NT2/D1 (cell line): ENCODE results near the gene CT45A7.
"Not testable (repeated sequence)": the region's sequence is repeated elsewhere in the genome, so short reads cannot be mapped to it uniquely, and the experiment has no call there.

Experiments
- DNase-seq: peaks from one replicate; pipeline ENCODE4 v3.0.0-alpha.2; 2011; ENCODE audit warnings: low read depth, low spot score
- H3K27me3 ChIP-seq: 2 replicates; pipeline ENCODE4 v1.6.0; 2011; ENCODE audit warnings: mild to moderate bottlenecking; ENCODE audit not compliant: insufficient read length, insufficient read depth
- H3K36me3 ChIP-seq: 2 replicates; pipeline ENCODE4 v1.6.1; 2011; ENCODE audit warnings: mild to moderate bottlenecking, low read length, mixed read lengths; ENCODE audit not compliant: insufficient read depth, insufficient read length
- H3K4me1 ChIP-seq: 2 replicates; pipeline ENCODE4 v1.5.1; 2011; ENCODE audit not compliant: insufficient read depth, insufficient read length
- H3K4me3 ChIP-seq: 2 replicates; pipeline ENCODE4 v1.5.1; 2011; ENCODE audit warnings: low read depth; ENCODE audit not compliant: insufficient read length
- H3K9ac ChIP-seq: 2 replicates; pipeline ENCODE4 v1.6.0; 2011; ENCODE audit warnings: low read depth; ENCODE audit not compliant: insufficient read length
- H3K9me3 ChIP-seq: 2 replicates; pipeline ENCODE4 v1.5.1; 2011; ENCODE audit warnings: mild to moderate bottlenecking, low read length; ENCODE audit not compliant: insufficient read depth

Gene CT45A7, protein sequence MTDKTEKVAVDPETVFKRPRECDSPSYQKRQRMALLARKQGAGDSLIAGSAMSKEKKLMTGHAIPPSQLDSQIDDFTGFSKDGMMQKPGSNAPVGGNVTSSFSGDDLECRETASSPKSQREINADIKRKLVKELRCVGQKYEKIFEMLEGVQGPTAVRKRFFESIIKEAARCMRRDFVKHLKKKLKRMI

DNA sequence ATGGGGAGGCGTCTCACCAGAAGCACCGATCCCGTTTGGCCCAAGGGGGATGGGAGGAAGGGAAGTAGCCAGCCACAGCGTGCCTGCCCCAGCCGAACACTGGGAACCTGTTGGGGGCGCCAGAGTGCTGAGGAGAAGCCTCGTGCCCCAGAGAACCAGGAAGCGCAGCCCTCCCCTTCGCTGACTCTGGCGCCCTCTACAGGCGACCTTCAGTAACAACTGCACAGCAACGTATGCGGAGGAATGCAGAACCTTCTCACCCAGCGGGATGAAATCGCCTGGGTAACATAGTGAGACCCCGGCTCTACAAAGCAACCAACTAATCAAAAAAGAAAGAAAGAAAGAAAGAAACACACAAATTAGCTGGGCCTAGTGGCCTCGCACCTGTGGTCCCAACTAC is at the start of gene CT45A7:
Gene CT45A7 (minus strand): TSS at position 101 of the 400 bp plus-strand sequence. CDS start 3,747 bp downstream, outside the sequence.
- H3K9me3 ChIP-seq, DNase-seq, H3K9ac ChIP-seq, H3K4me1 ChIP-seq, H3K27me3 ChIP-seq, H3K36me3 ChIP-seq, H3K4me3 ChIP-seq: not testable (repeated sequence)

DNA sequence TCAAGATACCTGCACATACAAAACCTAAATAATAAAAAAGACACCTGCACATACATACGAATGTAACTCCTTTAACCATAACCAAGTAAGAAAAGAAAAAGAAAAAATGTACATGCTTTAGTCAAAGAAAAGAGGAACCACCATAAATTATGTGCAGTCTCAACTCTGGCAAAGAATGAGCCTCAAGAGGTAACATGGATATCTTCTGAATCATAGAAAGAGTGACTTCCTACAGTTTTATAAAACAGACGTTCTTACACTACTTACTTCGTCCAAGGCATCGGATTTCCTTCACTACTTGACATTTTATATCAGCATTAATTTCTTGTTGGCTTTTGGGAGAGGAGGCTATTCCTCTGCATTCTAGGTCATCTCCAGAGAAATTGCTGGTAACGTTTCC is 45.7 kb upstream of the CT45A7 start:
- DNase-seq, H3K4me1 ChIP-seq, H3K27me3 ChIP-seq, H3K4me3 ChIP-seq, H3K9me3 ChIP-seq, H3K9ac ChIP-seq, H3K36me3 ChIP-seq: not testable (repeated sequence)

DNA sequence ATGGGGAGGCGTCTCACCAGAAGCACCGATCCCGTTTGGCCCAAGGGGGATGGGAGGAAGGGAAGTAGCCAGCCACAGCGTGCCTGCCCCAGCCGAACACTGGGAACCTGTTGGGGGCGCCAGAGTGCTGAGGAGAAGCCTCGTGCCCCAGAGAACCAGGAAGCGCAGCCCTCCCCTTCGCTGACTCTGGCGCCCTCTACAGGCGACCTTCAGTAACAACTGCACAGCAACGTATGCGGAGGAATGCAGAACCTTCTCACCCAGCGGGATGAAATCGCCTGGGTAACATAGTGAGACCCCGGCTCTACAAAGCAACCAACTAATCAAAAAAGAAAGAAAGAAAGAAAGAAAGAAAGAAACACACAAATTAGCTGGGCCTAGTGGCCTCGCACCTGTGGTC is 34.6 kb upstream of the CT45A7 start, which contains the start of gene CT45A9:
Gene CT45A9 (minus strand): TSS at position 101 of the 400 bp plus-strand sequence. CDS start 3,751 bp downstream, outside the sequence.
- DNase-seq, H3K9me3 ChIP-seq: not testable (repeated sequence)

DNA sequence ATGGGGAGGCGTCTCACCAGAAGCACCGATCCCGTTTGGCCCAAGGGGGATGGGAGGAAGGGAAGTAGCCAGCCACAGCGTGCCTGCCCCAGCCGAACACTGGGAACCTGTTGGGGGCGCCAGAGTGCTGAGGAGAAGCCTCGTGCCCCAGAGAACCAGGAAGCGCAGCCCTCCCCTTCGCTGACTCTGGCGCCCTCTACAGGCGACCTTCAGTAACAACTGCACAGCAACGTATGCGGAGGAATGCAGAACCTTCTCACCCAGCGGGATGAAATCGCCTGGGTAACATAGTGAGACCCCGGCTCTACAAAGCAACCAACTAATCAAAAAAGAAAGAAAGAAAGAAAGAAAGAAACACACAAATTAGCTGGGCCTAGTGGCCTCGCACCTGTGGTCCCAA is 17.4 kb upstream of the CT45A7 start, which contains the start of gene CT45A8:
Gene CT45A8 (minus strand): TSS at position 101 of the 400 bp plus-strand sequence. CDS start 3,755 bp downstream, outside the sequence.
- not testable (repeated sequence) for H3K4me3 ChIP-seq, H3K9ac ChIP-seq, H3K27me3 ChIP-seq, DNase-seq, H3K9me3 ChIP-seq, H3K4me1 ChIP-seq, H3K36me3 ChIP-seq

More for the DNA sequence above, 34.6 kb upstream of the CT45A7 start, which contains the start of gene CT45A9:
- H3K36me3 ChIP-seq, H3K4me1 ChIP-seq, H3K27me3 ChIP-seq, H3K4me3 ChIP-seq, H3K9ac ChIP-seq: not testable (repeated sequence)

DNA sequence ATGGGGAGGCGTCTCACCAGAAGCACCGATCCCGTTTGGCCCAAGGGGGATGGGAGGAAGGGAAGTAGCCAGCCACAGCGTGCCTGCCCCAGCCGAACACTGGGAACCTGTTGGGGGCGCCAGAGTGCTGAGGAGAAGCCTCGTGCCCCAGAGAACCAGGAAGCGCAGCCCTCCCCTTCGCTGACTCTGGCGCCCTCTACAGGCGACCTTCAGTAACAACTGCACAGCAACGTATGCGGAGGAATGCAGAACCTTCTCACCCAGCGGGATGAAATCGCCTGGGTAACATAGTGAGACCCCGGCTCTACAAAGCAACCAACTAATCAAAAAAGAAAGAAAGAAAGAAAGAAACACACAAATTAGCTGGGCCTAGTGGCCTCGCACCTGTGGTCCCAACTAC is 17.2 kb downstream of the CT45A7 start, which contains the start of gene CT45A2:
Gene CT45A2 (minus strand): TSS at position 101 of the 400 bp plus-strand sequence. CDS start 3,747 bp downstream, outside the sequence.
- not testable (repeated sequence) for H3K9me3 ChIP-seq, H3K4me1 ChIP-seq, H3K4me3 ChIP-seq, H3K27me3 ChIP-seq, H3K9ac ChIP-seq, H3K36me3 ChIP-seq, DNase-seq

DNA sequence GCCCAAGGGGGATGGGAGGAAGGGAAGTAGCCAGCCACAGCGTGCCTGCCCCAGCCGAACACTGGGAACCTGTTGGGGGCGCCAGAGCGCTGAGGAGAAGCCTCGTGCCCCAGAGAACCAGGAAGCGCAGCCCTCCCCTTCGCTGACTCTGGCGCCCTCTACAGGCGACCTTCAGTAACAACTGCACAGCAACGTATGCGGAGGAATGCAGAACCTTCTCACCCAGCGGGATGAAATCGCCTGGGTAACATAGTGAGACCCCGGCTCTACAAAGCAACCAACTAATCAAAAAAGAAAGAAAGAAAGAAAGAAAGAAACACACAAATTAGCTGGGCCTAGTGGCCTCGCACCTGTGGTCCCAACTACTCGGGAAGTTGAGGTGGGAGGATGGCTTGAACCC is 34.4 kb downstream of the CT45A7 start, which contains the start of gene CT45A6:
Gene CT45A6 (minus strand): TSS at position 101 of the 400 bp plus-strand sequence. CDS start 3,794 bp downstream, outside the sequence.
- H3K36me3 ChIP-seq, H3K4me1 ChIP-seq, DNase-seq, H3K27me3 ChIP-seq, H3K4me3 ChIP-seq, H3K9ac ChIP-seq, H3K9me3 ChIP-seq: not testable (repeated sequence)

DNA sequence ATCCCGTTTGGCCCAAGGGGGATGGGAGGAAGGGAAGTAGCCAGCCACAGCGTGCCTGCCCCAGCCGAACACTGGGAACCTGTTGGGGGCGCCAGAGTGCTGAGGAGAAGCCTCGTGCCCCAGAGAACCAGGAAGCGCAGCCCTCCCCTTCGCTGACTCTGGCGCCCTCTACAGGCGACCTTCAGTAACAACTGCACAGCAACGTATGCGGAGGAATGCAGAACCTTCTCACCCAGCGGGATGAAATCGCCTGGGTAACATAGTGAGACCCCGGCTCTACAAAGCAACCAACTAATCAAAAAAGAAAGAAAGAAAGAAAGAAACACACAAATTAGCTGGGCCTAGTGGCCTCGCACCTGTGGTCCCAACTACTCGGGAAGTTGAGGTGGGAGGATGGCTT is 51.7 kb downstream of the CT45A7 start, which contains the start of gene CT45A5:
Gene CT45A5 (minus strand): TSS at position 101 of the 400 bp plus-strand sequence. CDS start 3,774 bp downstream, outside the sequence.
- not testable (repeated sequence) for H3K9ac ChIP-seq, H3K4me3 ChIP-seq, H3K9me3 ChIP-seq, H3K36me3 ChIP-seq, H3K27me3 ChIP-seq, H3K4me1 ChIP-seq, DNase-seq
